NCI-H2081 treated with DMSO at 0.1 percent for 48 hours (cell line): ENCODE measurements around the gene PDGFB.

Experiments
- DNase-seq: peaks from one replicate; lab custom pipeline; 2025; lab: John Stamatoyannopoulos, UW

The PDGFB gene

GRCh38 chr22:39244496-39245129 is at the start of gene PDGFB:
TSS of gene PDGFB (minus strand) at chr22:39244982. CDS start at chr22:39243963, 1,019 bp downstream.
- DNase-seq, result no peak

GRCh38 chr22:39293766-39294368 is 49.1 kb upstream of the PDGFB start:
- no peak for DNase-seq

DNA sequence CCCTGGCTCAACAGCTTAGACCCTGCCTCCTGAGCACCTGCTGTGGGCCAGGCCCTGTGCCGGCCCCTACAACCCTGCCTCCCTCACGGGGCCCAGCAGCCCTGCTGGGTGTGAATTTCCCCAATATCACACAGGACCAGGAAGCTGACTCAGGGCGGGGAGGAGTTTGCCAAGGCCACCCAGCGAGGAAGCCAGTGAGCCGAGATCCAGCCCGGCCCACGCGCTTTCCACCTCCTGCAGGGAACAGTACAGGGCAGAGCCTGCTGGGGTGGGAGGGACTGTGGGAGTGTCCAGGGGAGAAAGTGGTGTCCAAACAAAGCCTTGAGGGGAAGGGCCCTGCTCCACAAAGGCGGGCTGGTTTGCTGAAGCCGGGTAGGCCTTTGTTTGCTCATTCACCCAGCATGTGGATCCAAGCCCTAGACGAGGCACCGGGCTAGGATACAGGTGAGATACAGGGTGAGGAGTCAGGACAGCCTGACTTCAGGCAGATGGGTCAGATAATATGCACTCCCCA is 47.8 kb upstream of the PDGFB start:
- DNase-seq, result no peak

DNA sequence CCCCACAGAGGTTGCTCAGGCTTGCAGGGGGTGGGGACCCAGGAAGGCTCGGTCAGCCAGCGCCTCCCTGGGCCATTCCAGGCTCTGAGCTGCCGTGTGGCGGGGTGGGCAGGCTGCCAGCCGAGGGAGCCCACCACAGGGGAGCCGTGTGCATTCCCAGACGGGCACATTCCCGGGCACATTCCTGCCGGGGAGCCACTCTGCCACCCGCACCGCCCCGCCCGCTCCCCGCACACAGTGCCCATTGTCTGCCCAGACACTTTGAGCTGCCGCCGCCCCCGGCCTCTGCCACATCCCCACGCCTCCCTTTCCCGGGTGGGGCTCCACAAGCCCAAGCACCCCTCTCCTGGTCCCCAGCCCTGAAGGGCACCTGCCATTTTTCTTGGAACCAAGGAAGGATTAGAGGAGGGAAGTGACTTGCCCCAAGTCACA is 47.3 kb upstream of the PDGFB start:
- no peak for DNase-seq

- no peak for DNase-seq
These were observed 46.7 kb upstream of the PDGFB start for GRCh38 chr22:39291523-39291922.

- DNase-seq, result no peak
These were observed 46.0 kb upstream of the PDGFB start for GRCh38 chr22:39290724-39291161.

GRCh38 chr22:39289975-39290720 is 45.4 kb upstream of the PDGFB start:
- no peak for DNase-seq

DNA sequence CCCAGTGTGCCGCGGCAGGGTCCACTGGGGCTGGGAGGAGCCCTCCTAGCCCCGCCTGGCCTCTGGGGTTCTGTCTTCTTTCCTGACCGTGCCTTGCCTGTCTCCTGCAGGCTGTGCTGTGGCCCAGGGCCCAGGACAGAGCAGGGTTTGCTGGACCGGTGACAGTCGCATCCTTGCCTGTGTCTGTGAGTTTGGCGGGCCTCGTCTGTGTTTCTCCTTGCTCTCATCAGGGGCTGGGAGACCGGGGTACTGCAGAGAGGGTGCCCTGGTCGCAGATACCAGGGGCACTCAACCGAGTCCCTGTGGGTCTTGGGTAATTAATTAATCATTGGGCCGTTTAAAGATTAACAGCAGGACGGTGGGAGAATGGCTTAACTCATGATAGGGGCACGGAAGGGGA is 44.8 kb upstream of the PDGFB start:
- no peak for DNase-seq

GRCh38 chr22:39288135-39288898 is 43.5 kb upstream of the PDGFB start:
- DNase-seq, result no peak

DNA sequence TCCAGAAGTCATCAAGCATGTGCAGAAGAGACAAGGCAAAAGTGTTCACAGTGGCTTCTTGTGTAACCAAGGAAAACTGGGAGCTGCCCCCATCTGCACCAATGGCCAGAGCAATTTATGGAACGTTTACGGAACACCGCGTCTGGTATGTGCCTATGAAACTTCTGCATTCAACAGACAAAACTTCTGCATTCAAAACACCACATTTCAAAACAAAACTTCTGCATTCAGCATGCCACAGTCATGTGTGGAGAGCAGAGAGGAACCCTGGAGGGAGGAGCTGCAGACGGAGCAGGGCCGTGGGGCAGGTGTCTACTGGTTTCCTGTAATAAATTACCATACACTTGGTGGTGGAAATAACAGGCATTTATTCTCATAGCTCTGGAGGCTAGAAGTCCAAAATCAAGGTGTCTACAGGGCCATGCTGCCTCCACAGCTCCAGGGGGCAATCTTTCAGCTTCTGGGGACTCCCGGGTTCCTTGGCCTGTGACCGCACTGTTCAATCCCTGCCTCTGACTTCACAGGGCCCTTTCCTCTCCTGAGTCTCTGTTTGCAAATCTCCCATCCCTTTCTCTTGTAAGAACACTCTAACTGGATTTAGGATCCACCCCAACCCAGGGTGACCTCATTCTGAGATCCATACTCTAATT is 42.4 kb upstream of the PDGFB start:
- no peak for DNase-seq

DNA sequence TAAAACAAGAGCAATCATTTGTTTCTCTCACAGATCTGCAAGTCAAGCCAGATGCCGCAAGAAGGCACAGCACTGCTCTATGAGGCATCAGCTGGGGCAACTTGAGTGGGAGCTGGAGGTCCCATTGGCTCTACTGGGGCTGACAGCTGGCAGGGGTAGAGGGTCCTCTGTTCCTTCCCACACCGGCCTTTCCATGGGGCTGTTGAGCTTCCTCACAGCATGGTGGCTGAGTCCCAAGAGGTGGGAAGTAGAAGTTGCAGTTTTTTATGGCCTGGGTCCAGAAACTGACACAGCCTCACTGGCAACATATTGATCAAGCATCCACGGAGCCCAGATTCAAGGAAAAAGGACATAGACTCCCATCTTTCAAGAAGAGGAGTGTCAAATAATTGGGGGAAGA is 40.2 kb upstream of the PDGFB start:
- no peak for DNase-seq

DNA sequence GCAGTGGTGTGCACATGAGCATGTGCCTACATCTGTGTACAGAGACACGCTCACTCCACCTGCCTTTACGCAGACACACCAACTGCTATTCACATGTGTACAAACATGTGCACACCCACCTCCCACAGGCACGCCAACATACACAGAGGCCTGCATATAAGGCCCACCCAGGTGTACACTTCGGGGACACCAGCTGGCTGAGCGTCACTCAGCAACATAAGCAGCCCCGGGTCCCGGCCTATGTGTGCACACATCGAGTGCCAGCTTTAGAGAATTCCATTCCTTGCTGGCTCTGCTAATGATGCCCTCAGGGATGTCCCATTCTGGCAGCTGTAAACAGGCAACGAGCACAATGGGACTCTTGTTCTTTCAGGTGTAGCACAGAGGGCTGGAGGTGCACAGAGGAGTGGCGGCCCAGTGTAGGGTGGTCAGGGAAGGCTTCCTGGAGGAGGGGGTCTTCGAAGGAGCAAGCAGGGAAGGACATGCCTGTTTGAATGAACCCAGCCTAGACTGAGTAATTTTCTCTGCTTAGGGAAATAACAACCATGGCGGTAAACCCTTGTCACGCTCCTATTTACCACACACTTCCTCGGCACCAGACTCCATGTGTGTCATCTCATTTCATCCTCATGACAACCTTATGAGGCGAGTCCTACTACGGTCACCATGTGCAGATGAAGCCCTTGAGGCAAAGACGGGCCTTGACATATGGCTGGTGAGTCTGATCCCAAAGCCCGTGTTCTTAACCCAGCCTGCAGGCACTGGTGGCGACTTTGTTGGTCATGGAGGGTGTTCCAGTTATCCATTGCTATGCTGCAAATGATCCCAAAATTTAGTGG is 39.6 kb upstream of the PDGFB start:
- DNase-seq, result no peak

DNA sequence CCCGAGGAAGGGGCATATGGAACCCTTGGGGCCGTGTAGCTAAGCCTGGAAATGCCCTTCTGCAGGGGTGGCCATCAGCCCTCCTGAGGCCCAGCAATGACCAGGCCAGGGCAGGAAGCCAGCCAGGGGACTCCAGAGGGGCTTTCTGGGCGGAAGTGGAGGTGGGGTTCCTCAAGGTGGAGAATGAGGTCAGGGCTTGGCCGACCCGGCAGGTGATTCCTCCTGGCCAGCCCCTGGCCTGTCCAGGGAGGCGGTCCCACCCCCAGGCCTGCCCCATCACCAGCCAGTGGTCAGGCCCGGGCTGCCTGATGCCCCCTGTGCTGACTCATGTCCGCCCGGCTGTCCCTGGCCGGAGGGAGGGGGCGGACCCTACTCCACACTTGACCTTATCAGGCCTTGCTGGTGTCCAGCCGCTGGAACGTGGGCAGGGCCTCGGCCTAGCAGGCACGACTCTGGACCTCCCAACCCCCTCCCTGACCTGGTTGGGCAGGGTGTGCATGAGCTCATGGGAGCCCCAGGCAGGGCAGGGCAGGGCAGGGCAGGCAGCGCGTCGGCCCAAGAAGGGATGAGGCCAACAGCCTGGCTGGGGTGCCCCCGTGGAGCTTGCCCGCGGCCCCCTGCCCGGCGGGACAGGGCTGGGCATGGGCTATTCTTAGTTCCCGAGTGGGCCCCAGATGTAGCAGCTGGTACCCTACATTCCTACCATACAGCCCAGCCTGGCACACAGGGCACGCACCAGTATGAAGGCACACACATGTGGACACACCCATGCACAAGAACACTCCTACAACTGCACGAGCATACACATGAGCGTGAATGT is 38.8 kb upstream of the PDGFB start:
- DNase-seq, result no peak

DNA sequence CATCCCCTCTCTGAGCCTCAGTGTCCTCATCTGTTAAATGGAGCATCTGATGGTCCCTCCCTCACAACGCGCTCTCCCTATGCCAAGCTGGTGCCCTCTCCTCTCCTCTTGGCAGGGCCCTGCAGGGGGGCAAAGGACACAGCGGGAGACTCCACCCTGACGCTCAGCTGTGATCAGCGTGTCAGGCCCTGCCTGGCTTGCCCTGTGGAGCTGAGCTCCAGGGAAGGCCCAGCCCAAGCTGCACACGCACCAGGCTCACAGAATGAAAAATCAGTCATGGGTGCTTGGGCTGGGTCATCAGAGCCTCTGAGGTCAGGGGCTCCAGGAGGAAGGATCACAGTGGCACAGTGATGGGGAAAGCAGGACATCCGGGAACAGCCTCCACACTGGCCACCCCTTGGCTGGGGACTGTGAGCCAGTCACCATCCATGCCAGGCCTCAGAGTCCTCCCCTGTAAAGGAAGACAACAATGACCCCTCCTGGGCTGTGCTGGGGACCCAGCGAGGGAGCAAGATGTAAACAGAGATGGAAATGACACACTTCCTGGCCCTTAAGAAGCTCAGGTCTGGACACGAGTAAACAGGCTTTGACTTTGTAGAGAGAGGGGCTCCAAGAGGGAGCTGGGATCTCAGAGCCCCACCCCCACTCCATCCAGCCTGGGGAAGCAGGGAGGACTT is 38.0 kb upstream of the PDGFB start:
- no peak for DNase-seq

DNA sequence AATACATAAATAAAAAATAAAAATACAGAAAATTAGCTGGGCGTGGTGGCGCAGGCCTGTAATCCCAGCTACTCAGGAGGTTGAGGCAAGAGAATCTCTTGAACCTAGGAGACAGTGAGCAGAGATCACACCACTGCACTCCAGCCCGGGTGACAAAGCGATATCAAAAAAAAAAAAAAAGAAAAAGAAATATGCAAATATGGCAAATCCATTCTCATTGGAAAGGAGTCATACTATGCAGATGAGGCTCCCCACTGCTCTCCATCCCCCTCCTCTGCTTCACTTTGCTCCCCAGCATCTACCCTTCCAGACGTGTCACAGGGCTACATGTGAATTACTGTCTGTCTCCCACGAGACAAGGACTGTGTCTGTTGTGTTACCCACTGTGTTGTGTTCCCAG is 36.3 kb upstream of the PDGFB start:
- no peak for DNase-seq

GRCh38 chr22:39280250-39280649 is 35.5 kb upstream of the PDGFB start:
- DNase-seq, result no peak

DNA sequence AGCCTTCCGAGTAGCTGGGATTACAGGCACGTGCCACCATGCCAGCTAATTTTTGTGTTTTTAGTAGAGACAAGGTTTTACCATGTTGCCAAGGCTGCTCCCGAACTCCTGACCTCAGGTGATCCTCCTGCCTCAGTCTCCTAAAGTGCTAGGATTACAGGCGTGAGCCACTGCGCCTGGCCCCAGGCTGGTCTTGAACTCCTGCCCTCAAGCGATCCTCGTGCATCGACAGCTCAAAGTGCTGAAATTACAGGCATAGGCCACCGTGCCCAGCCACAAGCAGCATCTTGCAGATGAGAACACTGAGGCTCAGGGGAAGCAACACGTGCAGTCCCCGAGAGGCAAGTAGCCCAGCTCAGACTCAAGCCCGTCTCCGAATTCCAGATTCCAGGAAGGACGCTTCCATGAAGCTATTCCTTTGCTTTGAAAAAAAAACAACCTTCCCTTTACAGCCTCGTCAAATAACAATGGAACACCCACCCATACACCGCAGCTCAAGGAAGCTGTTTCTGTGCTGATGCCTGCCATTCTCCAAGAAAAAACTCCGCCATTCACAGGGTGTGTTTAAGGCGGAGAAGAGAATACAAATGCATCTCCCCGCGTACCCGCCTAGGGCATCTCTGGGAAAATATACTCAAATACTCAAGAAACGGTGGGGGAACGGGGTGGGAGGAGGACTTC is 34.5 kb upstream of the PDGFB start:
- DNase-seq, result no peak

DNA sequence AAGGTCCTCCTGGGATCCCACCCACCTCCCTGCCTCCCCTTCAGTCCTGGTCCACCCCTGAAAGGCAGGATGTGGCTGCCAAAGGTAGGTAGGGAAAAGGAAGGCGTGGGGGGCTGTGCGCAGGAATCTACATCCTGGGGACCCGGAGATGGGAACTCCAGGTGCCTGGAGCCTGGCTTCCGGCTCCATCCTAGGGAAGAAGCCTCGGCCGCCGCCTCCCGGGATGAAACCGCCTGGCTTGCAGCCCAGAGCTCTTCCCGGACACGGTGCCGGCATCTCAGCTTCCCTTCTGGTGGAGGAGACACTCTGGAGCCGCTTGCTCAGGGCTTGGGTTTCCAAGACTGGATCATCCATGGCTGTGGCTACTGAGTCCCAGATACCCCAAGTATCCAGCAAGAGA is 33.3 kb upstream of the PDGFB start:
- no peak for DNase-seq

GRCh38 chr22:39277142-39277607 is 32.4 kb upstream of the PDGFB start:
- DNase-seq, result no peak
